ENCODE measurements around the gene ARHGAP26.

DNA sequence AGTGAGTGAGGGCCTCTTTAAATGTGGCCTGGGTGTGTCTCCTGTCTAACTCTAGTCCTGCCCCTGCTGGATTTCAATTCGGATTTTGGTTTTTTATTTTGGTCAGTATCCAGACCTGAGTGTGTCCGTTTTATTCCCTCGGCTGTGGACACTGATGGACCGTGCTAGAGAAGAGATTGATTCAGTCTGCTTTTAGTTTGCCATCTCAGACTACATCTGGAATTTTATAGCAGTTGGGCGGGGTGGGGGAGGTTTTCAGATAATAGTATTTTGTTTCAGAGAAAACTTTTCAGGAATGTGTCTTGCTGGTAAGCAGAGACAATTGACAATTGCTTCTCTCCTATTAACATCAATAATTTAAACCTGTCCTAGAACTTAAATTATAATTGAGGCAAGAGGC lies 308.1 kb downstream of the ARHGAP26 start:
- TF ChIP-seq, protein P1, sequence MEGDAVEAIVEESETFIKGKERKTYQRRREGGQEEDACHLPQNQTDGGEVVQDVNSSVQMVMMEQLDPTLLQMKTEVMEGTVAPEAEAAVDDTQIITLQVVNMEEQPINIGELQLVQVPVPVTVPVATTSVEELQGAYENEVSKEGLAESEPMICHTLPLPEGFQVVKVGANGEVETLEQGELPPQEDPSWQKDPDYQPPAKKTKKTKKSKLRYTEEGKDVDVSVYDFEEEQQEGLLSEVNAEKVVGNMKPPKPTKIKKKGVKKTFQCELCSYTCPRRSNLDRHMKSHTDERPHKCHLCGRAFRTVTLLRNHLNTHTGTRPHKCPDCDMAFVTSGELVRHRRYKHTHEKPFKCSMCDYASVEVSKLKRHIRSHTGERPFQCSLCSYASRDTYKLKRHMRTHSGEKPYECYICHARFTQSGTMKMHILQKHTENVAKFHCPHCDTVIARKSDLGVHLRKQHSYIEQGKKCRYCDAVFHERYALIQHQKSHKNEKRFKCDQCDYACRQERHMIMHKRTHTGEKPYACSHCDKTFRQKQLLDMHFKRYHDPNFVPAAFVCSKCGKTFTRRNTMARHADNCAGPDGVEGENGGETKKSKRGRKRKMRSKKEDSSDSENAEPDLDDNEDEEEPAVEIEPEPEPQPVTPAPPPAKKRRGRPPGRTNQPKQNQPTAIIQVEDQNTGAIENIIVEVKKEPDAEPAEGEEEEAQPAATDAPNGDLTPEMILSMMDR (IDR thresholded peaks at IDR 0.05), result no peak
- no peak for TF ChIP-seq EP300 (IDR thresholded peaks at IDR 0.05)

Data from sigmoid colon (tissue), 4 donors.